ENCODE data around the gene POLR1A. TPM values are rescaled to one million over a fixed set of nuclear protein-coding genes. Genes with fewer than 3 reads are reported as not detected.

Gene POLR1A
- total and polyA plus RNA-seq, 2 of the 8 experiments (the other 6 are each of a cell fraction or from before 2014, with no cell fraction given) = 8.9 to 58.1 TPM

DNA sequence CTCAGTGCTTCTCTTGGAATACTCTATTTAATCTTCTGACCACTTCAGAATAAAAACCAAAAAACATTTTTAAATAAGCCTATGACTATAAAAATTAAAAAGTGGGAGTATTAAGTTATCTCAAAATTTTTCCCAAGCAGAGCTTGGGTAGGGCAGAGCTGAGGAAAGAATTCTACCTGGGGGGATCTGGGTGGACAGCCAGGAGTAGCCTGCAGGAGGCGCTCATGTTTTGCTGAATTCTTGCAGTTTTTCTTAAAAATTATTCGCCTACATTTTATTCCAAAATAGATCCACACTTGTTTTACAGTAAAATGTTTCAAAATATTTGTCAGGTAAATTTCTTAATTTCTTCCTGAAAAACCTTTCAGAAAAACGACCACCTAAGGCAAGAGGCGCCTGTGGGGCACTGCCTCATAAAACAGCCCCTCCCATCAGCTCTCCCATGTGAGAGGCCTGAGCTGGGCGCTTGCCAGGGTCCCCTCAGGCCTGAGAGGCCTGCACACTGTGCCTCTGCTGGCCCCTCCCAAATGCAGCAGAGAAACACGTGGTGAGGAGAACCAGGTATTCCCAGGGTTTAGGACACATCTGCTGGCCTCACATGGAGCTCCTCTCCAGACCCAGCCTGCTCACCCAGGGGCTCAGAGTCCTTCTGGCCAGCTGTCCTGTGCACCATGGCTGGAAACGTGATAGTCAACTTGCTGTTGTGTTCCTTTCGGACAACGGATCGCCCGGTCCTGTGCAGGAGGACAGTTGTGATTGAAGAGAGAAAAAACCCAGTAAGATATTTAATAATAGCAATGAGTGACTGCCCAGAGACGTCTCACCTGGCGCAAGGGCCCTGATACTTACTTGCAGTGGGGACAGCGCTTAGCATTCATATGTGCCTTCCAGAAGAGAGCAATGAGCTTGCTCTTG, 17.5 kb downstream of the POLR1A start (continued):
- TF ChIP-seq SIN3A (conservative IDR thresholded peaks at IDR 0.05 in 1 of 2, IDR thresholded peaks at IDR 0.05 in 1 of 2; ENCODE audit: low read depth in 1 of 2, low read length in 2 of 2) (no peak), POU5F1 (IDR thresholded peaks at IDR 0.05; ENCODE audit: low read depth, low read length) (no peak), RNF2 (IDR thresholded peaks at IDR 0.05; ENCODE audit: borderline replicate concordance, low read depth, low read length, missing control alignments, poor library complexity, severe bottlenecking) (no peak), RXRA (IDR thresholded peaks at IDR 0.05; ENCODE audit: insufficient read depth, low read depth, low read length) (no peak)
- TF ChIP-seq, protein P1, sequence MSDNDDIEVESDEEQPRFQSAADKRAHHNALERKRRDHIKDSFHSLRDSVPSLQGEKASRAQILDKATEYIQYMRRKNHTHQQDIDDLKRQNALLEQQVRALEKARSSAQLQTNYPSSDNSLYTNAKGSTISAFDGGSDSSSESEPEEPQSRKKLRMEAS (IDR thresholded peaks at IDR 0.05) = no peak

Data from H1 (cell line).